ENCODE data around the gene BACE2.
"Not testable (repeated sequence)": the region's sequence is repeated elsewhere in the genome, so short reads cannot be mapped to it uniquely, and the experiment has no call there.

BACE2 gene

DNA sequence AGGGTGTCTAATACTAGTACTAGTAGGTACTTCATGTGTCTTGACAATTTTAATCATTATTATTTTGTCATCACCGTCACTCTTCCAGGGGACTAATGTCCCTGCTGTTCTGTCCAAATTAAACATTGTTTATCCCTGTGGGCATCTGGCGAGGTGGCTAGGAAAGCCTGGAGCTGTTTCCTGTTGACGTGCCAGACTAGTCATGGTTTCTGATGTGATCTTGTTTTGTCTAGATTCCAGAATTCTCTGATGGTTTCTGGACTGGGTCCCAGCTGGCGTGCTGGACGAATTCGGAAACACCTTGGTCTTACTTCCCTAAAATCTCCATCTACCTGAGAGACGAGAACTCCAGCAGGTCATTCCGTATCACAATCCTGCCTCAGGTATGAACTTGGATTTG lies 82.6 kb downstream of the BACE2 start:
- H3K36me3 ChIP-seq (ENCODE audit: control insufficient read depth, insufficient read depth, low read length): peaks cover 49% of the 10 kb centered on the region
- peaks cover 14% of the 10 kb centered on the region for H3K9me3 ChIP-seq (ENCODE audit: control insufficient read depth, insufficient read depth, low read depth, low read length)
- H3K4me3 ChIP-seq (ENCODE audit: low read depth, low read length): no peak overlapping the region
- no peak overlapping the region for H3K9ac ChIP-seq (ENCODE audit: low read length)
- H3K27me3 ChIP-seq (ENCODE audit: control insufficient read depth, insufficient read depth, low read length): no peaks in the 10 kb centered on the region
- no peak overlapping the region for H3K27ac ChIP-seq (ENCODE audit: low read depth, low read length)
- H3K4me1 ChIP-seq (ENCODE audit: control insufficient read depth, insufficient read depth, low read length): peaks cover 4% of the 10 kb centered on the region

- Histone ChIP-seq H3K36me3 (ENCODE audit: control insufficient read depth, insufficient read depth, low read length) (peaks cover 50% of the 10 kb centered on the region), H3K4me3 (ENCODE audit: low read depth, low read length) (no peak overlapping the region), H3K27ac (ENCODE audit: low read depth, low read length) (no peak overlapping the region), H3K9me3 (ENCODE audit: control insufficient read depth, insufficient read depth, low read depth, low read length) (peaks cover 14% of the 10 kb centered on the region), H3K4me1 (ENCODE audit: control insufficient read depth, insufficient read depth, low read length) (no peaks in the 10 kb centered on the region), H3K27me3 (ENCODE audit: control insufficient read depth, insufficient read depth, low read length) (no peaks in the 10 kb centered on the region), H3K9ac (ENCODE audit: low read length) (no peak overlapping the region)
Observed at GRCh38 chr21:41251961-41252642, 84.1 kb downstream of the BACE2 start.

GRCh38 chr21:41254090-41254700 lies 86.2 kb downstream of the BACE2 start:
- peaks cover 14% of the 10 kb centered on the region for H3K9me3 ChIP-seq (ENCODE audit: control insufficient read depth, insufficient read depth, low read depth, low read length)
- no peak overlapping the region for H3K27ac ChIP-seq (ENCODE audit: low read depth, low read length)
- H3K36me3 ChIP-seq (ENCODE audit: control insufficient read depth, insufficient read depth, low read length): peaks cover 41% of the 10 kb centered on the region
- no peak overlapping the region for H3K9ac ChIP-seq (ENCODE audit: low read length)
- H3K27me3 ChIP-seq (ENCODE audit: control insufficient read depth, insufficient read depth, low read length): no peaks in the 10 kb centered on the region
- no peaks in the 10 kb centered on the region for H3K4me1 ChIP-seq (ENCODE audit: control insufficient read depth, insufficient read depth, low read length)
- no peak overlapping the region for H3K4me3 ChIP-seq (ENCODE audit: low read depth, low read length)

DNA sequence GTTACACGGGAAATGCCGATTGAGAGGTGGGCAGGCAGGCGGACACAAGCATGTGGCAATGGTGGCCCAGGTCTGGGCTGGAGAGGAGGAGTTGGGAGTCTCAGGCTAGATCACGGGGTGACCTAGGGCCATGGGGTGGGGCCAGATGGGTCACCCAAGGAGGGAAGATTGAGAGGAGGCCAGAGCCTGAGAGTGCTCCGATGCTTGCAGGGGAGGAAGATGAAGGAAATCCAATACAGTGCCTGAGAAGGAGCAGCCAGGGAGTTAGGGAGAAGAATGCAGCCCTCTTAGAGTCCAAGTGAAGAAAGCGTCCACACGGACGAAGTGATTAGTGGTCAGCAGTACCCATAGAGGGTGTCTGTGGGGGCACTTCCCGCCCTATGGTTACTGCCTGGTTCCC lies 87.2 kb downstream of the BACE2 start:
- Histone ChIP-seq H3K4me1 (ENCODE audit: control insufficient read depth, insufficient read depth, low read length) (no peaks in the 10 kb centered on the region), H3K27ac (ENCODE audit: low read depth, low read length) (no peak overlapping the region), H3K9me3 (ENCODE audit: control insufficient read depth, insufficient read depth, low read depth, low read length) (peaks cover 14% of the 10 kb centered on the region), H3K36me3 (ENCODE audit: control insufficient read depth, insufficient read depth, low read length) (peaks cover 41% of the 10 kb centered on the region), H3K9ac (ENCODE audit: low read length) (no peak overlapping the region), H3K27me3 (ENCODE audit: control insufficient read depth, insufficient read depth, low read length) (no peaks in the 10 kb centered on the region), H3K4me3 (ENCODE audit: low read depth, low read length) (no peak overlapping the region)

DNA sequence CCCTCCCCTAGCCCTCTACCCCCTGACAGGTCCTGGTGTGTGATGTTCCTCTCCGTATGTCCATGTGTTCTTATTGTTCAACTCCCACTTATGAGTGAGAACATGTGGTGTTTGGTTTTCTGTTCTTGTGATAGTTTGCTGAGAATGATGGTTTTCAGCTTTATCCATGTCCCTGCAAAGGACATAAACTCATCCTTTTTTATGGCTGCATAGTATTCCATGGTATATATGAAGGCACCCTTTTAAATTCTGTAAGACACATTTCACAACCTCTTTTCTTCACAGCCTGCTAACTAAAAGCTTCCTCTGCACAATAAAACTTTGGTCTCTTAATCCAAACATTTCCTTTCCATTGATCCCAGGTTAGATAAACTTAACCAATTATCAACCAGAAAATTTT lies 88.3 kb downstream of the BACE2 start:
- H3K27ac ChIP-seq (ENCODE audit: low read depth, low read length); H3K27me3 ChIP-seq (ENCODE audit: control insufficient read depth, insufficient read depth, low read length); H3K4me3 ChIP-seq (ENCODE audit: low read depth, low read length); H3K4me1 ChIP-seq (ENCODE audit: control insufficient read depth, insufficient read depth, low read length); H3K9ac ChIP-seq (ENCODE audit: low read length): not testable (repeated sequence)
- Histone ChIP-seq H3K9me3 (ENCODE audit: control insufficient read depth, insufficient read depth, low read depth, low read length) (peaks cover 14% of the 10 kb centered on the region), H3K36me3 (ENCODE audit: control insufficient read depth, insufficient read depth, low read length) (peaks cover 34% of the 10 kb centered on the region)

DNA sequence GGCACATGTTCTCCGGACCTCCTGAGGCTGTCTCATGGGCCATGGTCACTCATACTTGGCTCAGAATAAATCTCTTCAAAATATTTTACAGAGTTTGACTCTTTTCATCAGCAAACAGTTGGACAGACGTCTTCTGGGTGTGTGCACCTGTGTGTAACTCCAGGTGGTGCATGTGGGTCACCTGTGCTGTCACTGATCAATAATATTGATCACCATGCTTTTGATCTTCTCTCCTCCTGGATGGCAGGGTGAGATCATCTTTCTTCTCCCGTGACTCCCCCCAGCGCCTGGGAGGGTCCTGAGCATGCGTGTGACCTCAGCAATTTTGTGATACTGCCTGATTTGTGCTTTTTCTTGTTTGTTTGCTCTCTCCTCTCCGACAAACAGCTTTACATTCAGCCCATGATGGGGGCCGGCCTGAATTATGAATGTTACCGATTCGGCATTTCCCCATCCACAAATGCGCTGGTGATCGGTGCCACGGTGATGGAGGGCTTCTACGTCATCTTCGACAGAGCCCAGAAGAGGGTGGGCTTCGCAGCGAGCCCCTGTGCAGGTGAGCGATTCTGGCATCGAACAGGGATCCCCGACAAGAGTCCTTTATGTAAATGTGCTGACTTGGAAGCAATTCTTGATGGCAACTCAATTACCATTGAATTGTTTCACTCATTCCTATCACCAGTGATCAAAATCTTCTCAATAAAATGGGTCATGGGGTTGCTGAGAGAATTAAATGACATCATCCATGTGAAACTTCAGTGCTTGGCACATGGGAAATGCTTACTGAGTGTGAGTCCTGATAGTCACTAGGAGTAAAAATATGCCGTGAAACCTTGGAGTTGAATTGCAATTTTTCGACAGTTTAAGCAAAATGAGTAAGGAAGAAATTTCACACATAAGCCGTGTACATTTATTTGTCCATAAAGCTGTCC lies 89.1 kb downstream of the BACE2 start:
- Histone ChIP-seq H3K27ac (ENCODE audit: low read depth, low read length) (no peak overlapping the region), H3K4me1 (ENCODE audit: control insufficient read depth, insufficient read depth, low read length) (no peaks in the 10 kb centered on the region), H3K27me3 (ENCODE audit: control insufficient read depth, insufficient read depth, low read length) (no peaks in the 10 kb centered on the region), H3K9ac (ENCODE audit: low read length) (no peak overlapping the region), H3K9me3 (ENCODE audit: control insufficient read depth, insufficient read depth, low read depth, low read length) (peaks cover 14% of the 10 kb centered on the region), H3K36me3 (ENCODE audit: control insufficient read depth, insufficient read depth, low read length) (peaks cover 29% of the 10 kb centered on the region), H3K4me3 (ENCODE audit: low read depth, low read length) (no peak overlapping the region)

DNA sequence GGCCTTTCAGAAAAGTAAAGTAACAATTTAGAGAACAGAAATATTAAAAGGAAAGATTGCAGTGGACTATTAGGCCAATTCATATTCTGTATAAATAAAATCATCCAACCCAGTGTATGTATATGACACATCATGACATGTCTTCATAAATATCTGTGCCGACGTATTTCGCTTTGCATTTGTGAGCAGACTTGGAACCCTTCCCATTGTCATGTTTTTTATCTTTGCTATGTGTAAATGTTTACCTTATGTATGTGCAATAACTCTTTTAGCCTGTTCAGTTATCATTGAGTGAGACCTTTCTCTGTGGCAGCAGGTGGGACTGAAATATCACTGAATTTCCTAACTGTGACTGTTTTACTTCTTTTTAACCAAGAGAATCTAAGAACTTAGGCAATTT lies 90.7 kb downstream of the BACE2 start:
- H3K27ac ChIP-seq (ENCODE audit: low read depth, low read length): no peak overlapping the region
- H3K4me3 ChIP-seq (ENCODE audit: low read depth, low read length): no peak overlapping the region
- H3K36me3 ChIP-seq (ENCODE audit: control insufficient read depth, insufficient read depth, low read length): peaks cover 17% of the 10 kb centered on the region
- peaks cover 7% of the 10 kb centered on the region; the same call in 1 of the 2 replicates for H3K9me3 ChIP-seq (ENCODE audit: control insufficient read depth, insufficient read depth, low read depth, low read length)
- no peak overlapping the region for H3K9ac ChIP-seq (ENCODE audit: low read length)
- H3K4me1 ChIP-seq (ENCODE audit: control insufficient read depth, insufficient read depth, low read length): no peaks in the 10 kb centered on the region
- H3K27me3 ChIP-seq (ENCODE audit: control insufficient read depth, insufficient read depth, low read length): no peaks in the 10 kb centered on the region

DNA sequence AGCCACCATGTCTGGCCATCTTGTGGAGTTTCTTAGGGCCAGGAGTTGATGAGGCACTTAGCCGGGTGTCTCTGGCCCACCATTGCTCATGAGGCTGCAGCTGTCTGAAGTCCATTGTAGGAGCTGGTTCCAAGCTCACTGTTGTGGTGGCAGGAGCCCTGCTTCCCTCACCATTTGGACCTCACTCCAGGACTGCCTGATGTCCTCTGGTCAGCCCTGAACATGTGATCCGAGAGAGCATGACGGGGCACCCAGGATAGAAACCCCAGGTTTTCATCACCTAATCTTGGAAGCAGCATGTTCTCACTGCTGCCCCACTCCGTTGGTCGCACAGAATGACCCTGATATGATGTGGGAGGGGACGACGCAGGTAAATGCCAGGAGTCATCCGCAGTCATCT lies 92.5 kb downstream of the BACE2 start:
- no peaks in the 10 kb centered on the region for H3K27me3 ChIP-seq (ENCODE audit: control insufficient read depth, insufficient read depth, low read length)
- H3K27ac ChIP-seq (ENCODE audit: low read depth, low read length): no peak overlapping the region
- H3K4me3 ChIP-seq (ENCODE audit: low read depth, low read length): no peak overlapping the region
- H3K36me3 ChIP-seq (ENCODE audit: control insufficient read depth, insufficient read depth, low read length): peaks cover 5% of the 10 kb centered on the region; the same call in 1 of the 2 replicates
- no peaks in the 10 kb centered on the region for H3K4me1 ChIP-seq (ENCODE audit: control insufficient read depth, insufficient read depth, low read length)
- no peaks in the 10 kb centered on the region for H3K9me3 ChIP-seq (ENCODE audit: control insufficient read depth, insufficient read depth, low read depth, low read length)
- no peak overlapping the region for H3K9ac ChIP-seq (ENCODE audit: low read length)

DNA sequence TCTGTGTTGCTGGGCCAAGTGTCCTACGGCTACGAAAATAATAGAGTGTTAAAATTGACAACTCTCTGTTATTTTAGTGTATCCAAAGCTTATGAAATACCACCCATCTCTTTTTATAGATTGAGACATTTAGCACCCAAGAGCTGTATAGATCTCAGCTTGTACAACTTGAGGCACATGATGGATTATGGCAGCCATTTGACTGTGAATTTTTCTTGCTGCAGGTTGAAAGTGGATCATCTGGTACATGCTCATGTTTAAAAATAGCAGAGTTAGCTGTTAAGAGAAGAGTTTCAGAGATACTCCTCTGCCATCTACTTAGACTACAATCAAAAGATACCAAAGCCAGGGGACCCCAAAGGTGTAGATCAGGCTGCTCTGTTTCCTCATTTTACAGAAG lies 99.4 kb downstream of the BACE2 start:
- Histone ChIP-seq H3K4me3 (ENCODE audit: low read depth, low read length) (no peak overlapping the region), H3K36me3 (ENCODE audit: control insufficient read depth, insufficient read depth, low read length) (no peaks in the 10 kb centered on the region; the same call in 1 of the 2 replicates), H3K9me3 (ENCODE audit: control insufficient read depth, insufficient read depth, low read depth, low read length) (peaks cover 10% of the 10 kb centered on the region; the same call in 1 of the 2 replicates), H3K4me1 (ENCODE audit: control insufficient read depth, insufficient read depth, low read length) (no peaks in the 10 kb centered on the region), H3K9ac (ENCODE audit: low read length) (no peak overlapping the region), H3K27ac (ENCODE audit: low read depth, low read length) (no peak overlapping the region), H3K27me3 (ENCODE audit: control insufficient read depth, insufficient read depth, low read length) (no peaks in the 10 kb centered on the region)

- H3K36me3 ChIP-seq (ENCODE audit: control insufficient read depth, insufficient read depth, low read length): no peaks in the 10 kb centered on the region; the same call in 1 of the 2 replicates
- peaks cover 26% of the 10 kb centered on the region for H3K9me3 ChIP-seq (ENCODE audit: control insufficient read depth, insufficient read depth, low read depth, low read length)
- H3K27ac ChIP-seq (ENCODE audit: low read depth, low read length): no peak overlapping the region
- no peaks in the 10 kb centered on the region for H3K27me3 ChIP-seq (ENCODE audit: control insufficient read depth, insufficient read depth, low read length)
- H3K9ac ChIP-seq (ENCODE audit: low read length): no peak overlapping the region
- H3K4me1 ChIP-seq (ENCODE audit: control insufficient read depth, insufficient read depth, low read length): no peaks in the 10 kb centered on the region
- H3K4me3 ChIP-seq (ENCODE audit: low read depth, low read length): no peak overlapping the region
Observed at GRCh38 chr21:41269535-41269934, 101.6 kb downstream of the BACE2 start.

DNA sequence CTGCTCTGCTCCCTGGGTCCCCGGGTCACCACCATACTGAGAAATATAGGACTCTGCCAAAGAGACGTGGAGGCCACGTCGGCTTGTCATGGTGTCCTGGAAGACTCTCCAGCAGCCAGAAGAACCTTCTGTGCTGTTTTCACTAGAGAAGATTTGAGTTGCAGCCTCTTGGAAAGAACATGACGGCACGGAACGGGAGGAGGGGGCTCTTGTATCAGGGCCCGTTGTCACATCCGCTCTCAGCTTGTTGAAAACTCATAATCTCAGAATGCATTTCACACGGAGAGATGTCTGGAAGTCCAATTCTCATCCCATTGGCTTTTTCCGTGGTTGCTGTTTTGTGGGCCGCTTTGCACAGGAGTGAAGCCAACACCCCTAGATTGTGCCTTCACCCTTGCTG lies 109.2 kb downstream of the BACE2 start:
- no peak overlapping the region for H3K4me3 ChIP-seq (ENCODE audit: low read depth, low read length)
- no peak overlapping the region for H3K27ac ChIP-seq (ENCODE audit: low read depth, low read length)
- H3K9me3 ChIP-seq (ENCODE audit: control insufficient read depth, insufficient read depth, low read depth, low read length): peaks cover 18% of the 10 kb centered on the region
- H3K36me3 ChIP-seq (ENCODE audit: control insufficient read depth, insufficient read depth, low read length): 0 out of 2 replicates have a peak, but pooled peaks cover 7% of the 10 kb centered on the region
- H3K9ac ChIP-seq (ENCODE audit: low read length): no peak overlapping the region
- no peaks in the 10 kb centered on the region for H3K27me3 ChIP-seq (ENCODE audit: control insufficient read depth, insufficient read depth, low read length)
- H3K4me1 ChIP-seq (ENCODE audit: control insufficient read depth, insufficient read depth, low read length): peaks cover 8% of the 10 kb centered on the region; the same call in 1 of the 2 replicates

All from HUES6 (cell line).